ENCODE measurements around the gene KCNMB2.

GRCh38 chr3:178778589-178778988 lies 242.4 kb downstream of the KCNMB2 start:
- TF ChIP-seq, protein P1, sequence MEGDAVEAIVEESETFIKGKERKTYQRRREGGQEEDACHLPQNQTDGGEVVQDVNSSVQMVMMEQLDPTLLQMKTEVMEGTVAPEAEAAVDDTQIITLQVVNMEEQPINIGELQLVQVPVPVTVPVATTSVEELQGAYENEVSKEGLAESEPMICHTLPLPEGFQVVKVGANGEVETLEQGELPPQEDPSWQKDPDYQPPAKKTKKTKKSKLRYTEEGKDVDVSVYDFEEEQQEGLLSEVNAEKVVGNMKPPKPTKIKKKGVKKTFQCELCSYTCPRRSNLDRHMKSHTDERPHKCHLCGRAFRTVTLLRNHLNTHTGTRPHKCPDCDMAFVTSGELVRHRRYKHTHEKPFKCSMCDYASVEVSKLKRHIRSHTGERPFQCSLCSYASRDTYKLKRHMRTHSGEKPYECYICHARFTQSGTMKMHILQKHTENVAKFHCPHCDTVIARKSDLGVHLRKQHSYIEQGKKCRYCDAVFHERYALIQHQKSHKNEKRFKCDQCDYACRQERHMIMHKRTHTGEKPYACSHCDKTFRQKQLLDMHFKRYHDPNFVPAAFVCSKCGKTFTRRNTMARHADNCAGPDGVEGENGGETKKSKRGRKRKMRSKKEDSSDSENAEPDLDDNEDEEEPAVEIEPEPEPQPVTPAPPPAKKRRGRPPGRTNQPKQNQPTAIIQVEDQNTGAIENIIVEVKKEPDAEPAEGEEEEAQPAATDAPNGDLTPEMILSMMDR (IDR thresholded peaks at IDR 0.05; ENCODE audit: poor library complexity) = no peak
- TF ChIP-seq EZH2 (IDR thresholded peaks at IDR 0.05; ENCODE audit: borderline replicate concordance) (no peak), EZH2phosphoT487 (IDR thresholded peaks at IDR 0.05; ENCODE audit: low read depth, severe bottlenecking, unreplicated experiment) (no peak)

Measured in hepatocyte (in vitro differentiated cells).